ENCODE measurements around the gene SETD7.
A peak's percentile ranks its signal among the peaks of the same experiment; 100 is the strongest.

Gene SETD7

GRCh38 chr4:139461022-139461628, 94.9 kb downstream of the SETD7 start:
- no peak overlapping the region for H3K27ac ChIP-seq
- no peaks in the 10 kb centered on the region for H3K27me3 ChIP-seq

GRCh38 chr4:139460565-139460964, 95.5 kb downstream of the SETD7 start:
- no peaks in the 10 kb centered on the region for H3K27me3 ChIP-seq
- no peak overlapping the region for H3K27ac ChIP-seq
- TF ChIP-seq Cebpa-rat (IDR thresholded peaks at IDR 0.05) = no peak
- H3K36me3 ChIP-seq = peaks cover 0 to 33% (median 27%) of the 10 kb centered on the region in 11 experiments; a peak in 17 of 22 replicates
- peaks cover 13 to 19% (median 14%) of the 10 kb centered on the region in 10 experiments for H3K4me1 ChIP-seq
- H4K20me1 ChIP-seq = peaks cover 0 to 78% (median 14%) of the 10 kb centered on the region in 11 experiments; a peak in 9 of 22 replicates
- no peak overlapping the region for H3K4me2 ChIP-seq
- H3K9ac ChIP-seq = no peak overlapping the region
- H3K9me3 ChIP-seq (replicated peaks in 1 of 11) = peaks cover 0 to 12% (median 6%) of the 10 kb centered on the region in 11 experiments; a peak in 10 of 22 replicates
- no peak overlapping the region for H3K4me3 ChIP-seq

More at GRCh38 chr4:139461022-139461628, 94.9 kb downstream of the SETD7 start:
- H3K4me1 ChIP-seq = peaks cover 7 to 13% (median 9%) of the 10 kb centered on the region in 10 experiments
- H3K9me3 ChIP-seq (replicated peaks in 1 of 11) = peaks cover 0 to 17% (median 10%) of the 10 kb centered on the region in 11 experiments; a peak in 10 of 22 replicates
- no peak overlapping the region for H3K9ac ChIP-seq
- H3K4me3 ChIP-seq = no peak overlapping the region
- H3K4me2 ChIP-seq = no peak overlapping the region
- peaks cover 0 to 33% (median 27%) of the 10 kb centered on the region in 11 experiments; a peak in 17 of 22 replicates for H3K36me3 ChIP-seq
- no peak for TF ChIP-seq Cebpa-rat (IDR thresholded peaks at IDR 0.05)
- H4K20me1 ChIP-seq = peaks cover 0 to 78% (median 16%) of the 10 kb centered on the region in 11 experiments; a peak in 9 of 22 replicates

DNA sequence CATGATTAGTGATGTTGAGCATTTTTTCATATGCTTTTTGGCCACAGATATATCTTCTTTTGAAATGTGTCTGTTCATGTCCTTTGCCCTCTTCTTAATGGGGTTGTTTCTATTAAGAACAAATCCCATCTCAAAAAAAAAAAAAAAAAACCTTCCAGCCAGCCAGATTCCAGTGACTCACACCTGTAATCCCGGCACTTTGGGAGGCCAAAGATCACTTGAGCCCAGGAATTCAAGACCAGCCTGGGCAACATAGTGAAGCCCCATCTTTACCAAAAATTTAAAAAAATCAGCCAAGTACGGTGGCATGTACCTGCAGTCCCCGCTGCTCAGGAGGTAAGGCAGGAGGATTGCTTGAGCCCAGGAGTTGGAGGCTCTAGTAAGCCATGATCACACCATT, 97.0 kb downstream of the SETD7 start:
- Histone ChIP-seq H3K36me3 (peaks cover 0 to 33% (median 27%) of the 10 kb centered on the region in 11 experiments; a peak in 17 of 22 replicates), H3K27me3 (no peaks in the 10 kb centered on the region), H3K4me2 (no peak overlapping the region), H3K9ac (no peak overlapping the region), H4K20me1 (peaks cover 0 to 90% (median 14%) of the 10 kb centered on the region in 11 experiments; a peak in 9 of 22 replicates), H3K27ac (no peak overlapping the region), H3K9me3 (replicated peaks in 1 of 11) (peaks cover 0 to 3% (median 0%) of the 10 kb centered on the region in 11 experiments; a peak in 2 of 22 replicates), H3K4me1 (peaks cover 21 to 28% (median 25%) of the 10 kb centered on the region in 10 experiments), H3K4me3 (no peak overlapping the region)
- TF ChIP-seq Cebpa-rat (IDR thresholded peaks at IDR 0.05) = no peak

DNA sequence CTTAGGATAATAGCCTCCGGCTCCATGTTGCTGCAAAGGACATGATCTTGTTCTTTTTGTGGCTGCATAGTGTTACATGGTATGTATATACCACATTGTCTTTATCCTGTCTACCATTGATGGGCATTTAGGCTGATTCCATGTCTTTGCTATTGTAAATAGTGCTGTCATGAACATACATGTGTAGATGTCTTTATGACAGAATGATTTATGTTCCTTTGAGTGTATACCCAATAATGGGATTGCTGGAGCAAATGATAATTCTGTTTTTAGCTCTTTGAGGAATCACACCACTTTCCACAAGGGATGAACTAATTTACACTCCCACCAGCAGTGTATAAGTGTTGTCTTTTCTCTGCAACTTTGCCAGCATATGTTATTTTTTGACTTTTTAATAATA, 97.5 kb downstream of the SETD7 start:
- TF ChIP-seq Cebpa-rat (IDR thresholded peaks at IDR 0.05) = no peak
- H3K9me3 ChIP-seq (replicated peaks in 1 of 11) = peaks cover 0 to 3% (median 0%) of the 10 kb centered on the region in 11 experiments; a peak in 1 of 22 replicates
- no peak overlapping the region for H3K9ac ChIP-seq
- H3K4me3 ChIP-seq = no peak overlapping the region
- peaks cover 0 to 33% (median 27%) of the 10 kb centered on the region in 11 experiments; a peak in 17 of 22 replicates for H3K36me3 ChIP-seq
- no peak overlapping the region for H3K4me2 ChIP-seq
- H4K20me1 ChIP-seq = peaks cover 0 to 85% (median 14%) of the 10 kb centered on the region in 11 experiments; a peak in 9 of 22 replicates
- peaks cover 21 to 28% (median 25%) of the 10 kb centered on the region in 10 experiments for H3K4me1 ChIP-seq
- no peaks in the 10 kb centered on the region for H3K27me3 ChIP-seq
- no peak overlapping the region for H3K27ac ChIP-seq

DNA sequence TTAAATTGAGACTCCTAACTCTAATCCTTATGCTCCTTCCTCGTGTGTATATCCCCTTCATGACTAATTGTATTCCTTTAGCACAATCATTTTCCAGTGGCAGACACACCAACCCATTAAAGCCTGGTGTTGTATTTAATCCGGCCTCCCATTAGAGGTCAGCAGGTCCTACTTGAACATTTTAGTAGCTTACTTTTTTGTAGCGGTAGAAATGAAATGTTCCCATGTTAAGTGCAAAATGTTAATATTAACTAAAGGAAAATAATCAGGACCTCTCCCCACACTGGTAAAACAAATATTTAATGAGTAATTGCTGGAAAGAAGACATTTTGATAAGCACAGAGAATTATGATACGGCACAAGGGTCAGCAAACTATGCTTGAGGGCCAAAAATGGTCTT, 98.7 kb downstream of the SETD7 start:
- no peak for TF ChIP-seq Cebpa-rat (IDR thresholded peaks at IDR 0.05)
- Histone ChIP-seq H3K9ac (no peak overlapping the region), H3K4me1 (peaks cover 25 to 34% (median 31%) of the 10 kb centered on the region in 10 experiments), H3K36me3 (peaks cover 0 to 28% (median 19%) of the 10 kb centered on the region in 11 experiments; a peak in 14 of 22 replicates), H3K27ac (no peak overlapping the region), H3K27me3 (no peaks in the 10 kb centered on the region), H3K4me2 (peak overlapping the region in 5 of 11 experiments; percentile 84 to 93 (median 93); a peak in 7 of 22 replicates), H4K20me1 (peaks cover 0 to 76% (median 12%) of the 10 kb centered on the region in 11 experiments; a peak in 9 of 22 replicates), H3K9me3 (replicated peaks in 1 of 11) (no peaks in the 10 kb centered on the region), H3K4me3 (no peak overlapping the region)

DNA sequence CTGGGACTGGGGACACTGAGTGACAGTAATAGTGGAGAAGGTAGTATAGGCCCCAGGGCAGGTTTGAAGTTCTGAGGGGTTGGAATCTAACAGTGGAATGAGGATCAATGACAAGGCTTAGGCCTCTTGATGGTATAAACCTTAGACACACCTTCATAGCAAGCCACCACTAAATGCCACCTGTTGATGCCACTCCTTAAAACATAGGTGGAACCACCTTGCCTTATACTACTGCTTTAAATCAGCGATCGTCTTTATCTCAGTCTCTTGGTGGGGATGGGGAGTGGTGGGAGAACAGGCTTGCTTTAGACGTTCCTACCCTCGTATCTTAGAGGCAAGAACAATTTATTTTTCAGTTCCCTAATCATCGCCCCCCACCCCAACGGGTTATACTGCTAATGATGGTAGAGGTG, 100.9 kb downstream of the SETD7 start:
- H3K4me1 ChIP-seq = peaks cover 37 to 48% (median 40%) of the 10 kb centered on the region in 10 experiments
- H3K9ac ChIP-seq = peak overlapping the region; percentile 83 to 95 (median 91); a peak in 21 of 22 replicates
- peak overlapping the region in 8 of 11 experiments; percentile 29 to 96 (median 93); a peak in 14 of 22 replicates for H3K27ac ChIP-seq
- H3K9me3 ChIP-seq (replicated peaks in 1 of 11) = peaks cover 0 to 7% (median 4%) of the 10 kb centered on the region in 11 experiments; a peak in 19 of 22 replicates
- peak overlapping the region; percentile 79 to 96 (median 90) for H3K4me3 ChIP-seq
- peaks cover 0 to 61% (median 6%) of the 10 kb centered on the region in 11 experiments; a peak in 8 of 22 replicates for H4K20me1 ChIP-seq
- peak overlapping the region; percentile 84 to 96 (median 90) for H3K4me2 ChIP-seq
- TF ChIP-seq Cebpa-rat (IDR thresholded peaks at IDR 0.05) = no peak
- H3K27me3 ChIP-seq = no peaks in the 10 kb centered on the region
- H3K36me3 ChIP-seq = peaks cover 0 to 30% (median 13%) of the 10 kb centered on the region in 11 experiments; a peak in 16 of 22 replicates

DNA sequence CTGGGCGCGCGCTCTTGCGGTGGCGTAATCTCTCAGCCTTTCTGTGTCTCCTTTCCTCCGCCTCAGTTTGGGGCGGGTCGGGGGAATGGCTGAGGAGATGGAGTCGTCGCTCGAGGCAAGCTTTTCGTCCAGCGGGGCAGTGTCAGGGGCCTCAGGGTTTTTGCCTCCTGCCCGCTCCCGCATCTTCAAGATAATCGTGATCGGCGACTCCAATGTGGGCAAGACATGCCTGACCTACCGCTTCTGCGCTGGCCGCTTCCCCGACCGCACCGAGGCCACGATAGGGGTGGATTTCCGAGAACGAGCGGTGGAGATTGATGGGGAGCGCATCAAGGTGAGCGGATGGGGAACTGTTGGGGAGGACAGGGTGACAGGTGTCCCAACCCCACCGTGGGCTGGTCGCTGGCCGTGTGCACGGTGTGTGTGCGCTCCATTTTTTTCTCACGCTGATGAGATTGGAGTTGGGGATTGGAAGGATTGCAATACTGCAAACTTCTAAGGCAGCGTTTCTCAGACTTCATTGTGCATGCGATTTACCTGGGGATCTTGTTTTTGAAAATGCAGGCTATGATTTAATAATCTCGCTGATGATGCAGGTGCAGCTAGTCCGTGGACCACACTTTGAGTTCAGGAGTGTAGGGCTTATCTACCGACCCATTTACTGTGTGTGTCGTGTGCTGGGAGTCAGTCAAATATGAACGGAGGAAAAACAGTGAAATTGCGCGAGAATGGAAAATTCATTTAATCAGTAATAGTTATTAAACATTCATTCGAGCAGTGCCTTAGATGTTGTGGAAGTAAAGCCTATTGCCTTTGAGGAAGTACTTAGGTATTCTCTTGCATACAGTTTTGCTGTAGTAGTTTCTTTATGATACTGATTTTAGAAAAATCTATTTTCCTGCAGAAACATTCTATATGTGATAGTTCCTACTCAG, 101.6 kb downstream of the SETD7 start, which contains the start of gene RAB33B:
TSS of gene RAB33B (plus strand) at position 11 of the 935 bp plus-strand sequence. CDS start at position 86, 75 bp downstream.
- Histone ChIP-seq H3K4me2 (peak within 1 kb of the TSS; percentile 87 to 96 (median 90)), H3K4me3 (peak within 1 kb of the TSS; percentile 79 to 96 (median 90)), H3K27ac (peak within 1 kb of the TSS; percentile 85 to 96 (median 93)), H3K36me3 (peaks cover 0 to 34% (median 19%) of the 10 kb centered on the region in 11 experiments; a peak in 16 of 22 replicates), H3K9ac (peak within 1 kb of the TSS; percentile 83 to 95 (median 91)), H4K20me1 (peaks cover 0 to 53% (median 6%) of the 10 kb centered on the region in 11 experiments; a peak in 8 of 22 replicates), H3K4me1 (peaks cover 37 to 48% (median 40%) of the 10 kb centered on the region in 10 experiments), H3K9me3 (replicated peaks in 1 of 11) (peaks cover 0 to 15% (median 11%) of the 10 kb centered on the region in 11 experiments; a peak in 21 of 22 replicates), H3K27me3 (no peaks in the 10 kb centered on the region)
- TF ChIP-seq Cebpa-rat (IDR thresholded peaks at IDR 0.05) = peak in 10 of 11 experiments; percentile 26 to 86 (median 73); a peak in 13 of 22 replicates

All from BLaER1 treated with 17β-estradiol and CSF1 and Interleukin-3, amounts not matched to agents 10 nM and 100 nM (cell line).